DMS153 treated with DMSO at 0.1 percent for 48 hours (cell line): ENCODE results near the gene KIAA1671.
A peak's percentile ranks its signal among the peaks of the same experiment; 100 is the strongest.

ENCODE experiments used
- DNase-seq: peaks from one replicate; lab custom pipeline; 2025; ENCODE audit not compliant: unreplicated experiment; lab: John Stamatoyannopoulos, UW

KIAA1671 gene

GRCh38 chr22:24950272-24950902 lies 2.1 kb upstream of the KIAA1671 start:
- peak; percentile 18 for DNase-seq

DNA sequence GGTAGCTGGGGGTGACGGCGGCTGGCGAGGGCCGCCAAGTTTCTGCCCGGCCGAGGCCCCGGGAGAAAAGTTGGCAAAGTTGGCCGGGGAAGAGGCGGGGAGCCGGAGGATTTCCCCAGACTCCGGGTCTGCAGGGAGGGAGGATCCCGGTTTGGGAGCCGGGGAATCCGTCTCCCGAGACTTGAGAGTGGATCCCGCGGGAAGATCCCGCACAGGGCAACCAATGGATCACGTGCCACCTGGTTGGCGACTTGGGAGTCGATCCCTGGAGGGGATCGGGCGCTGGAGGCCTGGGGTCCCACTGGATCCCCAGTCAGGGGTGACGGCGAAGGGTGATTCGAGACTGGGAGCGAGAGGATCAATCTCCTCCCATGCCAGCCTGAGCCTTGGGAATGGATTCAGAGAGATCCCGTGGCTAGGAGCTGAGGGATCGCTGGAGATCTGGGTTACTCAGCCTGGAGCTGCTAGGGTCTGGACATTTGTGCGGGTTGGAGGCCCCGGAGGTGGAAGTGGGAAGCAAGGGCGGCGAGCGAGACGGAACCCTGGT lies 394 bp downstream of the KIAA1671 start:
- DNase-seq: no peak

DNA sequence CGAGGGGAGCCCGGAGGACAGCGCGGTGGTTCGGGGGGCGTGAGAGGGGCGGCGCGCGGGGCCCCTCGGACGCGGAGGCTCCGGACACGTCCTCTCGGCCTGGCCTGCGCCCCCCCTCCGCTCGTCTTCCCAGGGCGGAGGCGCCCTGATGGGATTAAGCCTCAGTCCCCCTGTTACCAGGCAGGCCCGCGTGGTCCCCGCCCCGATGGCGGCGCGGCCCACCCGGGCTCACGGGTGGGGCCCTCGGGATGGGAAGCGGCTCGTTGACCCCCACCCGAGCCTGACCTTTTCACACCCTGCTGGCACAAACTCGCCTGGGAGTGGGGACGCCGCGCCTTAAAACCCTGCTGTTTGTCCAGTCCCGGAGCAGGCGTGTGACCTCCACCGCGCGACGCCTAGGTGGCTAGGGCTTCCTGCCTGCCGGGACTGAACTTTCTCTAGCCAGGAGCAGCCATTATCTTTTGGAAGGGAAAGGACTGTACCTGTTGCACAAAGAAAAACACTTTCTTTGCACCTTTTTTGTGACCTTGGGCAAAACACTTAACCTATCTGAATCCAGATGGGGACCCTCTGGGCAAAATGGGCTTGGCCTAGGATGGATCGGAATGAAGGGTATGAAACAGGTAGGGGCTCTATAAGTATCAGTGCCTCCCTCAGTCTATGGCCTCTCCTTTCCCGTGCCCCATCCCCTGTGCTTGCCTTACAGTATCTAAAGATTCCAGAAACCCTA lies 1.0 kb downstream of the KIAA1671 start:
- no peak for DNase-seq

- no peak for DNase-seq
Measured at GRCh38 chr22:24954114-24954463, 1.6 kb downstream of the KIAA1671 start.

GRCh38 chr22:24954856-24955255 lies 2.3 kb downstream of the KIAA1671 start:
- DNase-seq: no peak

GRCh38 chr22:24957043-24957442 lies 4.5 kb downstream of the KIAA1671 start:
- no peak for DNase-seq

- no peak for DNase-seq
Measured at GRCh38 chr22:24961217-24961844, 8.8 kb downstream of the KIAA1671 start.

DNA sequence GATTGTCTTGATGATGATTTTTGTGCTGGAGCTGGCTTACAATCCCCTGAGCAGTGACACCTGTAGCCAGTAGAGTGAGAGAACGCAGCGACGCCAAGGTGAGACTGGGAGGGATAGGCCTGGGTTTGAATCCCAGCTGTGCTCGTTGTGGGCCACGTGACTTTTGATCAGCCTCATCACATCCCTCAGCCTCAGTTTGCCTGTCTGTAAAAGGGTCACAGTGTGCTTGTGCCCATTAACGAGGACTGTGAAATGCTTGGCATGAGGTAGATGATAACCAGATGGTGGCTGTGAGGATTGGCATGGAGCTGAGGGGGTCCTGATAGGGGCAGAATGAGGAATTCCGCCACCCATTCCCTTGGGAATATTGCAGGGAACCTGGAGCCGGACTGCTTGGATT lies 9.6 kb downstream of the KIAA1671 start:
- no peak for DNase-seq

GRCh38 chr22:24962835-24963234 lies 10.3 kb downstream of the KIAA1671 start:
- DNase-seq: no peak

DNA sequence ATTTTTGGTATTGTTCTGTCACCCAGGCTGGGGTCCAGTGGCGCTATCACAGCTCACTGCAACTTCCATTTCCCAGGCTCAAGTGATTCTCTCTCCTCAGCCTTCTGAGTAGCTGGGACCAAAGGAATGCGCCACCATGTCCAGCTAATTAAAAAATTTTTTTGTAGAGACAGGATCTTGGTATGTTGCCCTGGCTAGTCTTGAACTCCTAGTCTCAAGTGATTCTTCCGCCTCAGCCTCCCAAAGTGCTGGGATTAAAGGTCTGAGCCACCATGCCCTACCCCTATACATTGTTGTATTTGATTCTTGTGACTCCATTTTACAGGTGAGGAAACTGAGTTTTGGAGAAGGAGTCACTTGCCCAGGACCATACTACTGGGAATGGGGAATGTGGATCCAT lies 11.9 kb downstream of the KIAA1671 start:
- DNase-seq: no peak

- DNase-seq: no peak
Measured at GRCh38 chr22:24965822-24966626, 13.5 kb downstream of the KIAA1671 start.

DNA sequence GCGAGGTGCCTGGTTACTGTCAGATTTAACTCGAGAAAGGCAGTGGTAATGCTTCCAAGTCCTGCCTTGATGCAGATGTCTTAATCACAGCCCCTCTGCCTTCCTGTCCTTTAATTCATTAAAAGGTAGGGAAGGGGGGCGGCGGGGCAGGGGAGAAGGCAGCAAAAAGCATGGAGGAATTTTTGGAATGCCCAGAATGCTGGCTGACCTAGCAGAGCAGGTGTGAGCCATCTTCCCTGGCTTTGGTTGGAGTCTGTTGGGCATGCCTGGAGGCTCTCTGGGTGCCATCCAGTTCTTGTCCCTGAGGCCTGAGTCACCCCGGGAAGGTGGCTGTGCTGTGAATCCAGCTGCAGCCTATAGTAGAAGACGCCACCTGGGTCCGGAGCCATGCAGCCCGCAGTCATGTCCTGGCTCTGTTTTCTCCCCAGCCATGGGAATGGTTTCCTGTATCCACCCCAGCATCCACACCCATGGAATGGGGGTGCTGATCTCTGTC lies 15.6 kb downstream of the KIAA1671 start:
- DNase-seq: no peak

GRCh38 chr22:24969560-24970301 lies 17.2 kb downstream of the KIAA1671 start:
- no peak for DNase-seq

DNA sequence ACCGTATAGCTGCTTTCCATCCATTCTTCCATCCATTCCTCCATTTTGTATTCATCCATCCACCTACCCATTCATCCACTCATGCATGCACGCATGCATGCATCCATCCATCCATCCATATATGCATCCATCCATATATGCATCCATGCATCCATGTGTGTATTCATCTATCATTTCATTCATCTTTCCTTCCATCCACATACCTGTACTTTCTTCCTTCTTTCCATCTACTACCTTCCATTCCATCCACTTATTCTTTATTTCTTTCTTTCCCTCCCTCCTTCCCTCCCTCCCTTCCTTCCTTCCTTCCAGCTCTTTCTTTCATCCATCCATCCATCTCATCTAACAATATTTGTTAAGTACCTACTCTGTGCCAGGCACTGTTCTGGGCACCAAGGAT lies 19.9 kb downstream of the KIAA1671 start:
- no peak for DNase-seq

- no peak for DNase-seq
Measured at GRCh38 chr22:24973872-24974271, 21.4 kb downstream of the KIAA1671 start.

GRCh38 chr22:24975125-24975640 lies 22.7 kb downstream of the KIAA1671 start:
- no peak for DNase-seq

DNA sequence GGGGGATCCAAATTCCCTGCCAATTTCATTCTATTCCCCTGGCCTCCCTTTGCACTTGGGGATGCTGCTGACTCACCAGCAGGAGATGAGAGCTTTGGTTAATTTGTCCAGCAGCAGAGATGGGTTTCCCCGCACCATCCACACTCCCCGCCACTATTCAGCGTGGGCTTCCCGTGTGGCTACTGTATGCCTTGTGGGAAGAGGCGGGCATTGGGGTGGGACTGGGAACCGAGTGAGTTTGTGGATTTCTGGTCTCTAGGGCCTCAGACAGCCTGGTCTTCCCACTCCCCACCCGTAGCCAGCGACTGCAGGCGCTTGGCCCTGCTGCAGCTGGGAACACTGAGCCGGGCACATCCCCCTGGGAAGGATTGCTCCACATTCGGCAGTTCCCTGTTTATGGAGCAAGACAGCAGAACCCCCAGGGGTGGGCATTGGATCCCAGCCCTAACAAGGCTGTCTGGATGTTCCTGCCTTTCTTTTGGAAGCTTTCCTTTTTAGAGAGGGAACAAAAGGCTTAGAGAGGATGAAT lies 23.4 kb downstream of the KIAA1671 start:
- no peak for DNase-seq

GRCh38 chr22:24976442-24977218 lies 24.1 kb downstream of the KIAA1671 start:
- no peak for DNase-seq
